GM13977 (cell line): Measurements from ENCODE around the gene VMAC.

Experiments
- DNase-seq: peaks from one replicate; pipeline ENCODE4 v3.0.0; 2012; ENCODE audit warnings: low spot score
- in situ Hi-C: fragments of 300-500 bp; cut with MboI; formaldehyde crosslinking; loops from one replicate; pipeline ENCODE4 v1.12.0; 2022; ENCODE audit warnings: low sequenced_read_pairs, low pct_unique_long_range_greater_than_20kb, mixed read lengths, inconsistent platforms; ENCODE audit not compliant: unreplicated experiment
- TF ChIP-seq, protein P1 (sequence below): IDR thresholded peaks from 2 replicates; pipeline ENCODE4 v1.5.1; 2012; ENCODE audit warnings: mild to moderate bottlenecking, control low read depth; ENCODE audit not compliant: insufficient read depth; ENCODE audit errors: extremely low read depth, missing control alignments

VMAC gene

DNA sequence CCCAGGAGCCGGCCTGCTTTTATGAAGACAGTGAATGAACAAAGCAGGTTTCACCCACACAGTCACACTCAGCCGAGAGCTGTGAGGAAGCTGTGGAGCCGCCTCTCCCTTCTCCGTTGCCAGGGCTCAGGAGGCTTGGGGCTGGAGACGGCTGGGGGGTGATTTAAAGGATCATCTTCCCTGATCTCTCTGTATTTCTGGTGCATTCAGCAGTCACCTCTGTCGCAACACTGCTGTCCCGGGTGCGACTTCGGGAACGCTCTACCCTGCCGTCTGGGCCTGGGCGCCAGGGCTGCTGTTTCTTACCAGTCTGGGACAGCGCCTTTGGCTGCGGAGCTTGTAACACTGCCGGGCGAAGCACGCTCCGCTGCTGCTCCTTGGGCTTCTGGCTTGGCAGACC lies 27.5 kb downstream of the VMAC start:
- in situ Hi-C loops: no loop called here
- DNase-seq: no peak
- TF ChIP-seq, protein P1, sequence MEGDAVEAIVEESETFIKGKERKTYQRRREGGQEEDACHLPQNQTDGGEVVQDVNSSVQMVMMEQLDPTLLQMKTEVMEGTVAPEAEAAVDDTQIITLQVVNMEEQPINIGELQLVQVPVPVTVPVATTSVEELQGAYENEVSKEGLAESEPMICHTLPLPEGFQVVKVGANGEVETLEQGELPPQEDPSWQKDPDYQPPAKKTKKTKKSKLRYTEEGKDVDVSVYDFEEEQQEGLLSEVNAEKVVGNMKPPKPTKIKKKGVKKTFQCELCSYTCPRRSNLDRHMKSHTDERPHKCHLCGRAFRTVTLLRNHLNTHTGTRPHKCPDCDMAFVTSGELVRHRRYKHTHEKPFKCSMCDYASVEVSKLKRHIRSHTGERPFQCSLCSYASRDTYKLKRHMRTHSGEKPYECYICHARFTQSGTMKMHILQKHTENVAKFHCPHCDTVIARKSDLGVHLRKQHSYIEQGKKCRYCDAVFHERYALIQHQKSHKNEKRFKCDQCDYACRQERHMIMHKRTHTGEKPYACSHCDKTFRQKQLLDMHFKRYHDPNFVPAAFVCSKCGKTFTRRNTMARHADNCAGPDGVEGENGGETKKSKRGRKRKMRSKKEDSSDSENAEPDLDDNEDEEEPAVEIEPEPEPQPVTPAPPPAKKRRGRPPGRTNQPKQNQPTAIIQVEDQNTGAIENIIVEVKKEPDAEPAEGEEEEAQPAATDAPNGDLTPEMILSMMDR: no peak

DNA sequence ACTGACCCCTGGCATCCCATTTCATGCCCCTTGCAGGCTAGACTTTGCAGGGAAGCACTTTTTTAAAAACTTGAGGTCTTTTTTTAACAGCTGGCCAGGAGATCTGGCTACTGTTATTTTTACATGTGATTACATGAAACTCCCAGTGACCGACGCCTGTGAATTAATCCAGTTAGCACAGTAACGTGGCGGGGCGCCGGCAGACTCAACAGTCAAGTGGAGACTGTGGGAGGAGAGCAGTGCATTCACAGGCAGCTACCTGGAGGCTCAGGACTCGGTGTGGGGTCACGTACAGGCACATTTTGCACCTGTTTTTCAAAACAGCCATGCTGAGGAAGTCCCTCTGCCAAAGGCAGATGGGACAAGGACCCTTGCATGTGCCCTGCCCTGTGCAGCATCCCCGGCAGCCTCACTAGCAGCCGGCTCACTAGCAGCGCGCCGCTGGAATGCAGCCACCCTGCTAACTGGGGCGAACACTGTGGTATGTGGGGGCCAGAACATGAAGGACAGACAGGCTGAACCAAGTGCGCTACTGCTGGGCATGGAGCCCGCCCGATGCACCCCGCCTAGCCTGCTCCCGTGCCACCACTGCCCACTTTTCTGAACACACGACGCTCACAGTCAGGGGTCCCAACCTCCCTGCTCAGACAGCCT lies 28.1 kb downstream of the VMAC start:
- TF ChIP-seq, protein P1: no peak
- in situ Hi-C loops: no loop called here
- DNase-seq: no peak

DNA sequence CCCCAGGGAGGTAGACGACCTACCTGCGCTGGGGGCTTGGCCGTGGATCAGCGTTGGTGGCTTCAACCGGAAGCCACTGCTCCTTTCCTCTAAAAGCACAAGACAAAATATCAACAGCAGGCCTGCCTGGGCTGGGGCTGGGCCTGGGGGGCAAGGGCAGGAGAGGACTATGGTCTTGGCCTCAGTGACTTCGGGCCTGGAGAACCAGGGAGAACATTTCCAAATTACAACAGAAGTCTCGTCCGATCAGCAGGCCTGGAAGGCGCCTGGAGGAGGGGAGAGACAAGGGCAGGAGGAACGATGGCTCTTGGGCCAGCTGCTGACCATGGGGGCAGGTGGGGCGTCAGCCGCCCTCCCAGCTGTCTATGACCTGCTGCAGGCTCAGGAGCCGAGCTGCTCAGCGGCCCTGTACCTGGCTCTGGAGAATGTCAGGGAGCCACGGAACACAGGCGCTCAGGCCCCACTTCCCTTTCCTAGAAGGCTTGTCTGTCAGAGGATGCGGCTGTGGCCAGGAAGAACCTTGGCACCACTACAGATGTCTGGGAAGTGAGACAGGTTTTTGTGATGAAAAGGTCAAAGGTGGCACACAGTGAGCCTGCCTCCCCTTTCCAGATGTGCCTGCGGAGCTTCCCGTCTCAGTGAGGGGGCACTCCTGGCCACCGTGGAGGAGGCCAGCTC lies 28.9 kb downstream of the VMAC start:
- TF ChIP-seq, protein P1: no peak
- in situ Hi-C loops: no loop called here
- DNase-seq: no peak

DNA sequence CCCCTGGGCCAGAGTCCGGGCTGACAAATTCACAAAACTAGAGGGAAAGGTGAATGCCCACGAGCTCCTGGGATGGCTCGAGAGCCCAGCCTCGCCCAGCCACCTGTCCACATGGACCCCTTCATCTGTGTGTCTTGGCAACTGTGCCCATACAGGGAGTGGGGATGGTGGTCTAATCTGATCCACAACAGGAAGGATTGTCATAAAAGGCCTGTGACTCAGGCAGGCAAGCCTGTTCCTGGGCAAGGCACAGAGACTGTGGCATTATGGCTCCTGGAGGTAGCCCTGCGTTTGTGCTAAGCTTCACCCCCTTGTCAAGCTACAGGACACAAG lies 29.4 kb downstream of the VMAC start:
- no peak for DNase-seq
- TF ChIP-seq, protein P1: no peak
- in situ Hi-C loops: no loop called here

DNA sequence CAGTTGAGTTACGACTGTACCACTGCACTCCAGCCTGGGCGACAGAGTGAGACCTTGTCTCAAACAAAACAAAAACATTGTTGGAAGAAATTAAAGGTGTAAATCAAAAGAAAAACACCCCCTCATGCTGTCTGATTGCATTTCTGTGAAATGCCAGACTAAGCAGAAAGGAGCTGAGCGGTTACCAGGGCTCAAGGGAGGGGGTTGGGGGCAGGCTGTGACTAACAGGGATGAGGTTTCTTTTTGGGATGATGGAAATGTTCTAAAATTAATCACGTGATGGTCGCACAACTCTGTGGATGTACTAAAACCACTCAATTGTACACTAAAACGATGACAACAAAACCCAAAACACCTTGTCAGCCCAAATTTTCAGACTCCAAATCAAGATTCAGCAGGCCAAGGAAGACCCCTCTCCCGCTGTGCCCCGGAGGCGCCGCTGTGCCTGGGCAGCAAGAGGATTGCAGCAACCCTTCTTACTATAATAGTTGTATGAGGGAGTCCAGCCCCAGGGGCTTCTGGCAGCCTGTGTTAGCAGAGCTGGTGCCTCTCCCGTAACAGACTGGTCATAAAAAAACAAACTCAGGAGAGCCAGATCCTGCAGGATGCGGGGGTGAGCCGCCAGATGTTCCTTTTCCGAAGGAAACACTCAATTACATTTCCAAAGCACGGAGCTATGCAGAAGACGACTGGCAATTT lies 30.3 kb downstream of the VMAC start:
- TF ChIP-seq, protein P1: no peak
- DNase-seq: no peak
- in situ Hi-C loops: no loop called here

DNA sequence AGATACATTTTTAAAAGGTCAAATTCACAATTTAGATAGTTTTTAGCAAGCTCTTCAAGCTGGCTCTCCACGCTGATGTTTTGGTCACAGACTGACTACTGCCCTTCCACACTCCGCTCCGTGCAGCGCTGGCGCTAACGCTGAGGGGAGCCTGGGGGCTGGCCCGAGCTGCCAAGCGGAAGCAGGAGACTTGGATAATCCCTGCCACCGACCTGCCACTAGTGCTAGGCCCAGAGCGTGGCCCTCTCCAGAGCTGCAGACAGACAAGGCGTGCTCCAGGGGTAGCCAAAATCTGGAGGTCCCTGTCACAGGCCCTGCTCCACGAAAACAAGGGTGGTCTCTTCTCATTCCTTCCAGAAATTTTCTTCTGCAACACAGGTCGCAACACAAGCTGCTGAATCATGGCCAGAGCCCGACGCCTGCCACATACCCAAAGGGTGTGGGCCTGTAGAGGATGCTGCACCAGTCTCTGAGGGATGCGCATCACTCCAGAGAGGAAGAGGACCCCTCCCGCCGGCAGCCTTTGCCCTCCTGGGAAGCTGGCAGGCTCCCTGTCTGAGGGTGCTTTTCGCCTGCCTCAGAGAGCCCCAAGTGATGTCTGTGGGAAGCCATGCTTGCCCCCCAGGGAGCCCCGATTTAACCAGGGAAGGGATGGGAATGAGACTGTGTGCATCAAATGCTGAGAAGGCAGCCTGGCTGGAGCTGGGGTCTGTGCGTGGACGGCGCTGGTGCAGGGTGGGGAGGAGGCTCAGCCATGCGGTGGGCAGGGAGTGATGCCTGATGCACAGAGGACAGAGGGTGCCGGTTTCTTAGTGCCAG lies 31.0 kb downstream of the VMAC start:
- TF ChIP-seq, protein P1: no peak
- in situ Hi-C loops: no loop called here
- DNase-seq: no peak
